H9 (cell line): Measurements from ENCODE around the gene ANKH. TPM values are rescaled to one million over a fixed set of nuclear protein-coding genes. Genes with fewer than 3 reads are reported as not detected.

Experiments used
- DNase-seq: peaks from one replicate; pipeline ENCODE4 v3.0.0-alpha.2; 2017
- H2AFZ ChIP-seq: one replicate; pipeline ENCODE4 v1.6.1; 2013; ENCODE audit warnings: mild to moderate bottlenecking, low read length, control low read depth, moderate library complexity
- H2AK5ac ChIP-seq: 2 replicates; pipeline ENCODE4 v1.6.1; 2013; ENCODE audit warnings: low read length, control low read depth, mixed read lengths; ENCODE audit not compliant: insufficient read length
- H2BK120ac ChIP-seq: one replicate; pipeline ENCODE4 v1.6.1; 2013; ENCODE audit warnings: low read depth, mild to moderate bottlenecking, low read length, control low read depth, inconsistent platforms; ENCODE audit not compliant: poor library complexity, severe bottlenecking
- H2BK12ac ChIP-seq: 2 replicates; pipeline ENCODE4 v1.6.1; 2013; ENCODE audit warnings: low read length, control low read depth, mixed read lengths, low read depth; ENCODE audit not compliant: insufficient read length
- H2BK15ac ChIP-seq: 2 replicates; pipeline ENCODE4 v1.6.1; 2013; ENCODE audit warnings: low read depth, low read length, control low read depth
- H2BK20ac ChIP-seq: one replicate; pipeline ENCODE4 v1.6.1; 2013; ENCODE audit warnings: low read depth, mild to moderate bottlenecking, low read length, control low read depth, inconsistent platforms; ENCODE audit not compliant: poor library complexity, severe bottlenecking
- H2BK5ac ChIP-seq: 2 replicates; pipeline ENCODE4 v1.6.1; 2013; ENCODE audit warnings: low read length, control low read depth, mixed read lengths; ENCODE audit not compliant: insufficient read length
- H3K14ac ChIP-seq: 2 replicates; pipeline ENCODE4 v1.6.1; 2013; ENCODE audit warnings: low read length, control low read depth; ENCODE audit not compliant: insufficient read depth
- H3K18ac ChIP-seq: 2 replicates; pipeline ENCODE4 v1.6.1; 2013; ENCODE audit warnings: low read depth, mild to moderate bottlenecking, mixed read lengths, low read length, control low read depth; ENCODE audit not compliant: insufficient read length
- H3K23ac ChIP-seq: 2 replicates; pipeline ENCODE4 v1.6.1; 2013; ENCODE audit warnings: low read length, control low read depth, mixed read lengths, low read depth; ENCODE audit not compliant: insufficient read length
- H3K23me2 ChIP-seq: 2 replicates; pipeline ENCODE4 v1.6.1; 2013; ENCODE audit warnings: low read depth, mild to moderate bottlenecking, mixed read lengths, low read length, control low read depth; ENCODE audit not compliant: insufficient read length, poor library complexity, severe bottlenecking
- H3K27ac ChIP-seq: 2 replicates; pipeline ENCODE4 v1.5.1; 2013; ENCODE audit warnings: low read length, control low read depth, mixed read lengths, low read depth; ENCODE audit not compliant: insufficient read length
- H3K27me3 ChIP-seq: 2 replicates; pipeline ENCODE4 v1.6.1; 2013; ENCODE audit warnings: low read length, control low read depth, inconsistent platforms; ENCODE audit not compliant: insufficient read depth
- H3K4ac ChIP-seq: 2 replicates; pipeline ENCODE4 v1.6.1; 2013; ENCODE audit warnings: low read depth, mild to moderate bottlenecking, control low read depth, inconsistent platforms, low read length, moderate library complexity
- H3K4me1 ChIP-seq: 2 replicates; pipeline ENCODE4 v1.6.1; 2013; ENCODE audit warnings: low read length, control low read depth, inconsistent platforms; ENCODE audit not compliant: insufficient read depth
- H3K4me2 ChIP-seq: 2 replicates; pipeline ENCODE4 v1.6.1; 2013; ENCODE audit warnings: low read length, control low read depth, mixed read lengths; ENCODE audit not compliant: insufficient read length, insufficient read depth
- H3K56ac ChIP-seq: 2 replicates; pipeline ENCODE4 v1.6.1; 2013; ENCODE audit warnings: low read depth, mild to moderate bottlenecking, mixed read lengths, low read length, control low read depth; ENCODE audit not compliant: insufficient read length
- H3K79me1 ChIP-seq: 2 replicates; pipeline ENCODE4 v1.6.1; 2013; ENCODE audit warnings: low read depth, mild to moderate bottlenecking, moderate library complexity, low read length, control low read depth, inconsistent platforms; ENCODE audit not compliant: insufficient read depth, poor library complexity, severe bottlenecking
- H3K79me2 ChIP-seq: 2 replicates; pipeline ENCODE4 v1.6.1; 2013; ENCODE audit warnings: low read length, control low read depth, inconsistent platforms; ENCODE audit not compliant: insufficient read depth
- H3K9ac ChIP-seq: 2 replicates; pipeline ENCODE4 v1.6.1; 2013; ENCODE audit warnings: low read length, control low read depth, mixed read lengths; ENCODE audit not compliant: insufficient read length; ENCODE audit errors: extremely low read depth
- H3K9me3 ChIP-seq: one replicate; pipeline ENCODE4 v1.6.1; 2013; ENCODE audit warnings: low read depth, low read length, inconsistent platforms; ENCODE audit not compliant: control insufficient read depth
- H3T11ph ChIP-seq: one replicate; pipeline ENCODE4 v1.6.1; 2013; ENCODE audit warnings: mild to moderate bottlenecking, low read length, control low read depth, inconsistent platforms
- H4K20me1 ChIP-seq: one replicate; pipeline ENCODE4 v1.6.1; 2013; ENCODE audit not compliant: control insufficient read depth, insufficient read length, insufficient read depth
- H4K5ac ChIP-seq: 2 replicates; pipeline ENCODE4 v1.6.1; 2013; ENCODE audit warnings: low read depth, mild to moderate bottlenecking, mixed read lengths, low read length, control low read depth; ENCODE audit not compliant: insufficient read length
- H4K8ac ChIP-seq: replicated peaks from 2 replicates; pipeline ENCODE4 v1.6.1; 2013; ENCODE audit warnings: low read length, control low read depth, mixed read lengths, low read depth; ENCODE audit not compliant: insufficient read length
- H4K91ac ChIP-seq: 2 replicates; pipeline ENCODE4 v1.6.1; 2013; ENCODE audit warnings: low read depth, mild to moderate bottlenecking, moderate library complexity, mixed read lengths, low read length, control low read depth; ENCODE audit not compliant: insufficient read length
- H3K27ac Mint-ChIP-seq, 3 experiments: 2 replicates in 2 of 3; 3 replicates in 1 of 3; pipeline ENCODE4 v1.8.0; 2020 to 2021; ENCODE audit warnings: mixed read lengths in 3 of 3, mild to moderate bottlenecking in 1 of 3, moderate library complexity in 1 of 3
- H3K27me3 Mint-ChIP-seq: 2 replicates; pipeline ENCODE4 v1.8.0; 2021; ENCODE audit warnings: low read depth, mild to moderate bottlenecking, moderate library complexity, mixed read lengths
- H3K36me3 Mint-ChIP-seq, 3 experiments: 2 replicates in 2 of 3; 3 replicates in 1 of 3; pipeline ENCODE4 v1.8.0; 2020 to 2021; ENCODE audit warnings: low read depth in 3 of 3, mixed read lengths in 3 of 3; ENCODE audit not compliant: insufficient read depth in 1 of 3
- H3K4me1 Mint-ChIP-seq, 2 experiments: 2 replicates each; pipeline ENCODE4 v1.8.0; 2020; ENCODE audit warnings: mixed read lengths in 2 of 2
- H3K4me3 Mint-ChIP-seq, 2 experiments: 2 replicates in 1 of 2; 3 replicates in 1 of 2; pipeline ENCODE4 v1.8.0; 2020 to 2021; ENCODE audit warnings: mild to moderate bottlenecking in 2 of 2, mixed read lengths in 2 of 2, moderate library complexity in 1 of 2
- H3K9me3 Mint-ChIP-seq, 2 experiments: 2 replicates in 1 of 2; 3 replicates in 1 of 2; pipeline ENCODE4 v1.8.0; 2020; ENCODE audit warnings: mild to moderate bottlenecking in 2 of 2, mixed read lengths in 2 of 2, moderate library complexity in 1 of 2
- CTCF ChIP-seq: fragments of 200-600 bp; sonication (generic); conservative IDR thresholded peaks from 3 replicates; pipeline ENCODE4 v1.8.0; 2021; ENCODE audit warnings: antibody characterized with exemption, mild to moderate bottlenecking
- WGBS: extraction: QIAGEN DNeasy Blood & Tissue Kit; methylation state at CpG from one replicate; pipeline ENCODE4 v1.1.7; 2013; ENCODE audit warnings: missing lambda C conversion rate, low lambda C conversion rate, mixed read lengths; ENCODE audit not compliant: insufficient read length; ENCODE audit errors: extremely low coverage; 5-methylcytosine and 5-hydroxymethylcytosine counted together
- total RNA-seq: library from RNA; stranded (reverse); gene quantifications from 2 replicates; pipeline ENCODE4 v1.2.1, GENCODE V29; 2021

The ANKH gene
- total RNA-seq, 1 experiment from 2014 or later, result 9.6 TPM

- Histone ChIP-seq H3K18ac (no peak overlapping the region), H3T11ph (no peak overlapping the region), H2AFZ (no peak overlapping the region), H2AK5ac (no peak overlapping the region), H3K9me3 (no peaks in the 10 kb centered on the region), H3K14ac (no peak overlapping the region), H4K8ac (no peak overlapping the region), H3K79me2 (peaks cover 3% of the 10 kb centered on the region; the same call in 1 of the 2 replicates), H3K79me1 (peaks cover 3% of the 10 kb centered on the region), H2BK5ac (no peak overlapping the region), H4K5ac (no peak overlapping the region), H4K91ac (no peak overlapping the region), H2BK12ac (no peak overlapping the region), H3K4me2 (no peak overlapping the region), H2BK20ac (no peak overlapping the region), H3K56ac (no peak overlapping the region), H3K4ac (no peak overlapping the region), H4K20me1 (no peaks in the 10 kb centered on the region), H2BK120ac (no peak overlapping the region), H3K23me2 (no peaks in the 10 kb centered on the region), H3K27me3 (no peaks in the 10 kb centered on the region), H2BK15ac (no peak overlapping the region), H3K27ac (no peak overlapping the region), H3K4me1 (peaks cover 9% of the 10 kb centered on the region; the same call in 1 of the 2 replicates), H3K23ac (no peak overlapping the region), H3K9ac (no peak overlapping the region)
- Mint-ChIP-seq H3K27ac (no peak overlapping the region), H3K27me3 (no peaks in the 10 kb centered on the region), H3K4me3 (no peak overlapping the region), H3K9me3 (no peaks in the 10 kb centered on the region), H3K4me1 (peaks cover 36 to 42% of the 10 kb centered on the region in 2 experiments), H3K36me3 (peaks cover 1 to 16% (median 12%) of the 10 kb centered on the region in 3 experiments; a peak in 5 of 7 replicates)
- no CpG with 5 or more reads among the region's 6 CpGs for WGBS
- no peak for DNase-seq
- TF ChIP-seq CTCF, result no peak
Observed at GRCh38 chr5:14675865-14676300, 195.7 kb downstream of the ANKH start.
